ENCODE results near the gene RFPL2. TPM values are rescaled to one million over a fixed set of nuclear protein-coding genes. Genes with fewer than 3 reads are reported as not detected.

Gene RFPL2
- total RNA-seq, 1 experiment from 2014 or later = 0.48 TPM

DNA sequence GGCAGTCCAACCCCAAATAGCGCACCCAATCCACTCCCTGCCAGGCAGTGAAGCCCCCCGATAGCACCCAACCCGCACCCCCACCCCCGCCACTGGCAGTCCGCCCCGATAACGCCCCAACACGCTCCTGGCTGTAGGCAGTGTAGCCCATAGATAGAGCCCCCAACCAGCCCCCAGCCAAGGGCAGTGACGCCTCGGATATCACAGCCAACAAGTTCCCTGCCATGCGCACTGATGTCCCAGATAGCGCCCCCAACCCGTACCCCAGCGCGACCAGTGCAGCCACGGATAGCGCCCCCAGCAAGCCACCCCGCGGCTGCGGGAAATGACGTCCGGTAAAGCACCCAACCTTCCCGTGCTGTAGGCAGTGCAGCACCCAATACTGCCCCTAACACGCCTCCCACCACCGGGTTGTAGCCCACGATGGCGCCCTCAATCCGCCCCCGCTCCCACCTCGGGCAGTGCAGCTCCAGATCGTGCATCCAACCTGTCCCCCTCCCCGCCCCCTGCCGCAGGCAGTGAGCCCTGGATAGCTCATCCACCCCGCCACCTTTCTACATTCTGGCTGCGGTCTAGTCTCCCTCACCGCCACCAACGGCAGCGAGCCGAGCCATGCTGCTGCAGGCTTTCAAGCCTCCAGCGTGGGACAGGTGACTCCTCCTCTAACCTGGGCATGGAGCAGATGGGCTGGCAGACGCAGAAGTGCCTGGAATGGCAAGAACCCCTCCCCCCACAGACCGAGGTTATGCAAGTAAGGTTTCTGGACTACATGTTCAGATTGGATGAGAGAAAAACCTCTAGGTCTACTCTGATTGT, 625 bp downstream of the RFPL2 start:
- peaks cover 57% of the 10 kb centered on the region for H3K4me1 Mint-ChIP-seq
- POLR2A ChIA-PET = no interaction called here

More for the DNA sequence above, 625 bp downstream of the RFPL2 start:
- TF ChIP-seq, protein P1, sequence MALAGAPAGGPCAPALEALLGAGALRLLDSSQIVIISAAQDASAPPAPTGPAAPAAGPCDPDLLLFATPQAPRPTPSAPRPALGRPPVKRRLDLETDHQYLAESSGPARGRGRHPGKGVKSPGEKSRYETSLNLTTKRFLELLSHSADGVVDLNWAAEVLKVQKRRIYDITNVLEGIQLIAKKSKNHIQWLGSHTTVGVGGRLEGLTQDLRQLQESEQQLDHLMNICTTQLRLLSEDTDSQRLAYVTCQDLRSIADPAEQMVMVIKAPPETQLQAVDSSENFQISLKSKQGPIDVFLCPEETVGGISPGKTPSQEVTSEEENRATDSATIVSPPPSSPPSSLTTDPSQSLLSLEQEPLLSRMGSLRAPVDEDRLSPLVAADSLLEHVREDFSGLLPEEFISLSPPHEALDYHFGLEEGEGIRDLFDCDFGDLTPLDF (CRISPR knock-in tag; IDR thresholded peaks at IDR 0.05) = no peak
- TF ChIP-seq SOX15 (CRISPR knock-in tag; IDR thresholded peaks at IDR 0.05) = no peak
- TF ChIP-seq ZNF232 (CRISPR knock-in tag; IDR thresholded peaks at IDR 0.05) = no peak
- no peak for TF ChIP-seq ESRRA (CRISPR knock-in tag; IDR thresholded peaks at IDR 0.05; ENCODE audit: borderline replicate concordance)
- TF ChIP-seq, protein P2, sequence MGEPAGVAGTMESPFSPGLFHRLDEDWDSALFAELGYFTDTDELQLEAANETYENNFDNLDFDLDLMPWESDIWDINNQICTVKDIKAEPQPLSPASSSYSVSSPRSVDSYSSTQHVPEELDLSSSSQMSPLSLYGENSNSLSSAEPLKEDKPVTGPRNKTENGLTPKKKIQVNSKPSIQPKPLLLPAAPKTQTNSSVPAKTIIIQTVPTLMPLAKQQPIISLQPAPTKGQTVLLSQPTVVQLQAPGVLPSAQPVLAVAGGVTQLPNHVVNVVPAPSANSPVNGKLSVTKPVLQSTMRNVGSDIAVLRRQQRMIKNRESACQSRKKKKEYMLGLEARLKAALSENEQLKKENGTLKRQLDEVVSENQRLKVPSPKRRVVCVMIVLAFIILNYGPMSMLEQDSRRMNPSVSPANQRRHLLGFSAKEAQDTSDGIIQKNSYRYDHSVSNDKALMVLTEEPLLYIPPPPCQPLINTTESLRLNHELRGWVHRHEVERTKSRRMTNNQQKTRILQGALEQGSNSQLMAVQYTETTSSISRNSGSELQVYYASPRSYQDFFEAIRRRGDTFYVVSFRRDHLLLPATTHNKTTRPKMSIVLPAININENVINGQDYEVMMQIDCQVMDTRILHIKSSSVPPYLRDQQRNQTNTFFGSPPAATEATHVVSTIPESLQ (CRISPR knock-in tag; IDR thresholded peaks at IDR 0.05) = no peak
- no peak for TF ChIP-seq GTF2I (CRISPR knock-in tag; conservative IDR thresholded peaks at IDR 0.05)
- TF ChIP-seq TEAD1 (CRISPR knock-in tag; IDR thresholded peaks at IDR 0.05) = no peak
- TF ChIP-seq, protein P3, sequence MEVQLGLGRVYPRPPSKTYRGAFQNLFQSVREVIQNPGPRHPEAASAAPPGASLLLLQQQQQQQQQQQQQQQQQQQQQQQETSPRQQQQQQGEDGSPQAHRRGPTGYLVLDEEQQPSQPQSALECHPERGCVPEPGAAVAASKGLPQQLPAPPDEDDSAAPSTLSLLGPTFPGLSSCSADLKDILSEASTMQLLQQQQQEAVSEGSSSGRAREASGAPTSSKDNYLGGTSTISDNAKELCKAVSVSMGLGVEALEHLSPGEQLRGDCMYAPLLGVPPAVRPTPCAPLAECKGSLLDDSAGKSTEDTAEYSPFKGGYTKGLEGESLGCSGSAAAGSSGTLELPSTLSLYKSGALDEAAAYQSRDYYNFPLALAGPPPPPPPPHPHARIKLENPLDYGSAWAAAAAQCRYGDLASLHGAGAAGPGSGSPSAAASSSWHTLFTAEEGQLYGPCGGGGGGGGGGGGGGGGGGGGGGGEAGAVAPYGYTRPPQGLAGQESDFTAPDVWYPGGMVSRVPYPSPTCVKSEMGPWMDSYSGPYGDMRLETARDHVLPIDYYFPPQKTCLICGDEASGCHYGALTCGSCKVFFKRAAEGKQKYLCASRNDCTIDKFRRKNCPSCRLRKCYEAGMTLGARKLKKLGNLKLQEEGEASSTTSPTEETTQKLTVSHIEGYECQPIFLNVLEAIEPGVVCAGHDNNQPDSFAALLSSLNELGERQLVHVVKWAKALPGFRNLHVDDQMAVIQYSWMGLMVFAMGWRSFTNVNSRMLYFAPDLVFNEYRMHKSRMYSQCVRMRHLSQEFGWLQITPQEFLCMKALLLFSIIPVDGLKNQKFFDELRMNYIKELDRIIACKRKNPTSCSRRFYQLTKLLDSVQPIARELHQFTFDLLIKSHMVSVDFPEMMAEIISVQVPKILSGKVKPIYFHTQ (CRISPR knock-in tag; IDR thresholded peaks at IDR 0.05) = no peak
- no peak for TF ChIP-seq ZNF396 (CRISPR knock-in tag; IDR thresholded peaks at IDR 0.05; ENCODE audit: borderline replicate concordance)
- no peak for TF ChIP-seq NR2C2 (CRISPR knock-in tag; IDR thresholded peaks at IDR 0.05)
- no peak for TF ChIP-seq JUN (CRISPR knock-in tag; IDR thresholded peaks at IDR 0.05)
- TF ChIP-seq PRRX2 (CRISPR knock-in tag; IDR thresholded peaks at IDR 0.05) = no peak
- no peak for TF ChIP-seq ZBTB21 (CRISPR knock-in tag; IDR thresholded peaks at IDR 0.05; ENCODE audit: borderline replicate concordance)
- 0 out of 2 replicates have a peak, but pooled peaks have one; percentile 15 for TF ChIP-seq SMAD3 (CRISPR knock-in tag; IDR thresholded peaks at IDR 0.05; ENCODE audit: borderline replicate concordance)
- no peak for TF ChIP-seq NR1H2 (CRISPR knock-in tag; IDR thresholded peaks at IDR 0.05)
- TF ChIP-seq, protein P4, sequence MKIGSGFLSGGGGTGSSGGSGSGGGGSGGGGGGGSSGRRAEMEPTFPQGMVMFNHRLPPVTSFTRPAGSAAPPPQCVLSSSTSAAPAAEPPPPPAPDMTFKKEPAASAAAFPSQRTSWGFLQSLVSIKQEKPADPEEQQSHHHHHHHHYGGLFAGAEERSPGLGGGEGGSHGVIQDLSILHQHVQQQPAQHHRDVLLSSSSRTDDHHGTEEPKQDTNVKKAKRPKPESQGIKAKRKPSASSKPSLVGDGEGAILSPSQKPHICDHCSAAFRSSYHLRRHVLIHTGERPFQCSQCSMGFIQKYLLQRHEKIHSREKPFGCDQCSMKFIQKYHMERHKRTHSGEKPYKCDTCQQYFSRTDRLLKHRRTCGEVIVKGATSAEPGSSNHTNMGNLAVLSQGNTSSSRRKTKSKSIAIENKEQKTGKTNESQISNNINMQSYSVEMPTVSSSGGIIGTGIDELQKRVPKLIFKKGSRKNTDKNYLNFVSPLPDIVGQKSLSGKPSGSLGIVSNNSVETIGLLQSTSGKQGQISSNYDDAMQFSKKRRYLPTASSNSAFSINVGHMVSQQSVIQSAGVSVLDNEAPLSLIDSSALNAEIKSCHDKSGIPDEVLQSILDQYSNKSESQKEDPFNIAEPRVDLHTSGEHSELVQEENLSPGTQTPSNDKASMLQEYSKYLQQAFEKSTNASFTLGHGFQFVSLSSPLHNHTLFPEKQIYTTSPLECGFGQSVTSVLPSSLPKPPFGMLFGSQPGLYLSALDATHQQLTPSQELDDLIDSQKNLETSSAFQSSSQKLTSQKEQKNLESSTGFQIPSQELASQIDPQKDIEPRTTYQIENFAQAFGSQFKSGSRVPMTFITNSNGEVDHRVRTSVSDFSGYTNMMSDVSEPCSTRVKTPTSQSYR (CRISPR knock-in tag; IDR thresholded peaks at IDR 0.05) = no peak
- TF ChIP-seq JAZF1 (CRISPR knock-in tag; IDR thresholded peaks at IDR 0.05) = no peak
- TF ChIP-seq NFE2L1 (CRISPR knock-in tag; IDR thresholded peaks at IDR 0.05) = no peak
- no peak for TF ChIP-seq EMX1 (CRISPR knock-in tag; IDR thresholded peaks at IDR 0.05)
- no peak for TF ChIP-seq ZNF416 (CRISPR knock-in tag; IDR thresholded peaks at IDR 0.05)
- TF ChIP-seq, protein P5, sequence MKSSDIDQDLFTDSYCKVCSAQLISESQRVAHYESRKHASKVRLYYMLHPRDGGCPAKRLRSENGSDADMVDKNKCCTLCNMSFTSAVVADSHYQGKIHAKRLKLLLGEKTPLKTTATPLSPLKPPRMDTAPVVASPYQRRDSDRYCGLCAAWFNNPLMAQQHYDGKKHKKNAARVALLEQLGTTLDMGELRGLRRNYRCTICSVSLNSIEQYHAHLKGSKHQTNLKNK (CRISPR knock-in tag; IDR thresholded peaks at IDR 0.05) = no peak
- TF ChIP-seq, protein P6, sequence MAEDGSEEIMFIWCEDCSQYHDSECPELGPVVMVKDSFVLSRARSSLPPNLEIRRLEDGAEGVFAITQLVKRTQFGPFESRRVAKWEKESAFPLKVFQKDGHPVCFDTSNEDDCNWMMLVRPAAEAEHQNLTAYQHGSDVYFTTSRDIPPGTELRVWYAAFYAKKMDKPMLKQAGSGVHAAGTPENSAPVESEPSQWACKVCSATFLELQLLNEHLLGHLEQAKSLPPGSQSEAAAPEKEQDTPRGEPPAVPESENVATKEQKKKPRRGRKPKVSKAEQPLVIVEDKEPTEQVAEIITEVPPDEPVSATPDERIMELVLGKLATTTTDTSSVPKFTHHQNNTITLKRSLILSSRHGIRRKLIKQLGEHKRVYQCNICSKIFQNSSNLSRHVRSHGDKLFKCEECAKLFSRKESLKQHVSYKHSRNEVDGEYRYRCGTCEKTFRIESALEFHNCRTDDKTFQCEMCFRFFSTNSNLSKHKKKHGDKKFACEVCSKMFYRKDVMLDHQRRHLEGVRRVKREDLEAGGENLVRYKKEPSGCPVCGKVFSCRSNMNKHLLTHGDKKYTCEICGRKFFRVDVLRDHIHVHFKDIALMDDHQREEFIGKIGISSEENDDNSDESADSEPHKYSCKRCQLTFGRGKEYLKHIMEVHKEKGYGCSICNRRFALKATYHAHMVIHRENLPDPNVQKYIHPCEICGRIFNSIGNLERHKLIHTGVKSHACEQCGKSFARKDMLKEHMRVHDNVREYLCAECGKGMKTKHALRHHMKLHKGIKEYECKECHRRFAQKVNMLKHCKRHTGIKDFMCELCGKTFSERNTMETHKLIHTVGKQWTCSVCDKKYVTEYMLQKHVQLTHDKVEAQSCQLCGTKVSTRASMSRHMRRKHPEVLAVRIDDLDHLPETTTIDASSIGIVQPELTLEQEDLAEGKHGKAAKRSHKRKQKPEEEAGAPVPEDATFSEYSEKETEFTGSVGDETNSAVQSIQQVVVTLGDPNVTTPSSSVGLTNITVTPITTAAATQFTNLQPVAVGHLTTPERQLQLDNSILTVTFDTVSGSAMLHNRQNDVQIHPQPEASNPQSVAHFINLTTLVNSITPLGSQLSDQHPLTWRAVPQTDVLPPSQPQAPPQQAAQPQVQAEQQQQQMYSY (CRISPR knock-in tag; IDR thresholded peaks at IDR 0.05) = peak; percentile 64
- TF ChIP-seq FOXK1 (CRISPR knock-in tag; IDR thresholded peaks at IDR 0.05) = no peak
- TF ChIP-seq SP1 (CRISPR knock-in tag; conservative IDR thresholded peaks at IDR 0.05) = peak; percentile 47; the same call in 1 of the 2 replicates
- TF ChIP-seq, protein P7, sequence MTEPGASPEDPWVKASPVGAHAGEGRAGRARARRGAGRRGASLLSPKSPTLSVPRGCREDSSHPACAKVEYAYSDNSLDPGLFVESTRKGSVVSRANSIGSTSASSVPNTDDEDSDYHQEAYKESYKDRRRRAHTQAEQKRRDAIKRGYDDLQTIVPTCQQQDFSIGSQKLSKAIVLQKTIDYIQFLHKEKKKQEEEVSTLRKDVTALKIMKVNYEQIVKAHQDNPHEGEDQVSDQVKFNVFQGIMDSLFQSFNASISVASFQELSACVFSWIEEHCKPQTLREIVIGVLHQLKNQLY (CRISPR knock-in tag; IDR thresholded peaks at IDR 0.05) = no peak
- Mint-ChIP-seq H3K36me3 (no peaks in the 10 kb centered on the region; the same call in 1 of the 2 replicates), H3K27me3 (ENCODE audit: low read depth) (peaks cover 60% of the 10 kb centered on the region), H3K27ac (no peak overlapping the region), H3K9me3 (no peaks in the 10 kb centered on the region), H3K4me3 (peak overlapping the region; percentile 82)
- CTCF ChIA-PET = interaction anchor here (0.6 to 3.2 kb wide), 12 partner anchors 14 to 400 kb away, joined by 3 to 16 read pairs (median 4); no protein-coding TSS in a partner anchor
- ATAC-seq (peak; percentile 10), DNase-seq (ENCODE audit: low spot score) (peak; percentile 63)

Data from WTC11 (cell line).